Measurements from ENCODE around the gene DUSP18.

Gene DUSP18

DNA sequence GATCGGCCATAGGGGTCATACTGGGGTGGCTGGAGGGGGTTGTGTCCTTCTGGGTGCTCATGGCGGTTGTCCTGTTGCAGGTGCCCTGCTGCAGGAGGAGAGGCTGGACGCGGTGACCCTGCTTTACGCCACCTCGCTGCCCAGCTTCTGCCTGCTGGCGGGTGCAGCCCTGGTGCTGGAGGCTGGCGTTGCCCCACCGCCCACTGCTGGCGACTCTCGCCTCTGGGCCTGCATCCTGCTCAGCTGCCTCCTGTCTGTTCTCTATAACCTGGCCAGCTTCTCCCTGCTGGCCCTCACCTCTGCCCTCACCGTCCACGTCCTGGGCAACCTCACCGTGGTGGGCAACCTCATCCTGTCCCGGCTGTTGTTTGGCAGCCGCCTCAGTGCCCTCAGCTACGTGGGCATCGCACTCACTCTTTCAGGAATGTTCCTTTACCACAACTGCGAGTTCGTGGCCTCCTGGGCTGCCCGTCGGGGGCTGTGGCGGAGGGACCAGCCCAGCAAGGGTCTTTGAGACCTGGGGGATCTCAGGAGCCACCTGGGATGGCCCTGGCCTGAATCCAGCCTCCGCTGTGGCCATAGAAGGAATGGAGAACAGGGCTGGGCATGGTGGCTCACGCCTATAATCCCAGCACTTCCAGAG lies 21.0 kb downstream of the DUSP18 start:
- TF ChIP-seq, protein P1, sequence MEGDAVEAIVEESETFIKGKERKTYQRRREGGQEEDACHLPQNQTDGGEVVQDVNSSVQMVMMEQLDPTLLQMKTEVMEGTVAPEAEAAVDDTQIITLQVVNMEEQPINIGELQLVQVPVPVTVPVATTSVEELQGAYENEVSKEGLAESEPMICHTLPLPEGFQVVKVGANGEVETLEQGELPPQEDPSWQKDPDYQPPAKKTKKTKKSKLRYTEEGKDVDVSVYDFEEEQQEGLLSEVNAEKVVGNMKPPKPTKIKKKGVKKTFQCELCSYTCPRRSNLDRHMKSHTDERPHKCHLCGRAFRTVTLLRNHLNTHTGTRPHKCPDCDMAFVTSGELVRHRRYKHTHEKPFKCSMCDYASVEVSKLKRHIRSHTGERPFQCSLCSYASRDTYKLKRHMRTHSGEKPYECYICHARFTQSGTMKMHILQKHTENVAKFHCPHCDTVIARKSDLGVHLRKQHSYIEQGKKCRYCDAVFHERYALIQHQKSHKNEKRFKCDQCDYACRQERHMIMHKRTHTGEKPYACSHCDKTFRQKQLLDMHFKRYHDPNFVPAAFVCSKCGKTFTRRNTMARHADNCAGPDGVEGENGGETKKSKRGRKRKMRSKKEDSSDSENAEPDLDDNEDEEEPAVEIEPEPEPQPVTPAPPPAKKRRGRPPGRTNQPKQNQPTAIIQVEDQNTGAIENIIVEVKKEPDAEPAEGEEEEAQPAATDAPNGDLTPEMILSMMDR (IDR thresholded peaks at IDR 0.05; ENCODE audit: borderline replicate concordance, control extremely low read depth, extremely low read depth, insufficient read depth, missing control alignments), result no peak
- DNase-seq (ENCODE audit: low spot score), result no peak
- in situ Hi-C loops (cut with MboI; ENCODE audit: low sequenced_read_pairs, unreplicated experiment), result loop anchor here (25.0 kb wide), 1 partner anchor 266 kb away; no protein-coding TSS in a partner anchor

DNA sequence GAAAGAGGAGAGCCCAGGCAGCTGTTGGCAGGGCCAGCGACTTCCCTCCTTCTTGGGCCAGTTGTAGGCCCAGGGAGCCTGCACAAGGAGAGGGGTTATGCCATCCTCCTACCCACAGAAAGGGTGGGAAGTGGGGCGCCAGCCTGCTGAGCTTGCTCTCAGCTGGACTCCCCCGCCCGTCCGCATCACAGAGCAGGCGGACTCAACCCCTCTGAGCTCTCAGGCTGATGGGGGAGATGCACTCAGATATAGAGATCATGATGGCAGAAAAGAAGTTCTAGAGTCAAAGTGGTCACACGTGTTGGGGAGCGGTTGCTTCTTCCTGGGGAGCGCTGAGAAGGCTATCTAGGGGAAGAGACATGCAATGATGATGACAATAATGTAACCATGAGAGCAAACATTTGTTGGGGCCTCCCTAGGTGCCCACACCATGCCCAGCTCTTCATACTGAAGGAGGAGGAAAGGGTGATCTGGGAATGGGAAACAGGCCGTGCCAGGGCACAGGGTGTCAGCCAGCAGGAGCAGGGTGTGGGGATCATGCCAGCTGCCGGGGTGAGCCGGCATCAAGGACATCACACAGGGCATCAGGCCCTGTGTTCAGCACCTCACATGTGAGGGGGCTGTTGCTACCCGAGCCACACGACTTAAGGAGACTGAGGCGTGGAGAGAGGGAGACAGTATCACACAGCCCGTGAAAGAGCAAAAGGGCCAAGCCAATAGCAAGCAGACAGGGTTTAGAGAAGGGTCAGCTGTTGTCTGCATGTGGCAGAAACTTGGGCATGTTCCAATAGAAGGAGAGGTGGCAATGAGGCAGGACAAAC lies 24.4 kb downstream of the DUSP18 start:
- no peak for DNase-seq (ENCODE audit: low spot score)
- in situ Hi-C loops (cut with MboI; ENCODE audit: low sequenced_read_pairs, unreplicated experiment), result loop anchor here (25.0 kb wide), 1 partner anchor 269 kb away; no protein-coding TSS in a partner anchor
- TF ChIP-seq, protein P1 (IDR thresholded peaks at IDR 0.05; ENCODE audit: borderline replicate concordance, control extremely low read depth, extremely low read depth, insufficient read depth, missing control alignments), result no peak

DNA sequence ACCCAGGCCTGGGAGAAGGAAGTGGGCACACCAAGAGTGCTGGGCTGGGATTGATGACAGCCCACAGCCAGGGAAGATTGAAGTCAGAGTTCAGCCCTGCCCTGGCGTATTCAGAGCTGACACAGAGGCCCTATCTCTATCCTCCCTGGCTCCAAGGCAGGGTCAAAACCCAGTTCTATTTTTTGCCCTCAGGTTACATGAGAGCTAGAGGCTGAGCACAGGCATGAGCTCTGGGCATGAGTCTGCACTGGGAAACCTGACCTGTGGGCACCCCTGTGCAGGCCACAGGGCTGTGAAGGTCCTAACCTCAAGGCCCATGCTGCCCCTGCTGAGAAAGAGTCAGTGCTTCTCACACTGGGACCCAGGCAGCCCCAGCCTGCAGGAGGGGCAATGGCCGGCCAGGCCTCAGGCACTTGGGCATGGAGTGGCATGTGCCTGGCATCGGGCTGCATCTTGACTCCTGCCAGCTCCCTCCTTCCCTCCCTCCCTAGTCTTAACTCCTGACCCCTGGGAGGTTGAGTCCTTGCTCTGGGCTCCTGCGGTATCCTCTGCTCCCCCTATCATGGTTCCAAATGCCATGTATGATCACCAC lies 26.7 kb downstream of the DUSP18 start:
- in situ Hi-C loops (cut with MboI; ENCODE audit: low sequenced_read_pairs, unreplicated experiment), result loop anchor here (25.0 kb wide), 1 partner anchor 271 kb away; no protein-coding TSS in a partner anchor
- no peak for DNase-seq (ENCODE audit: low spot score)
- TF ChIP-seq, protein P1 (IDR thresholded peaks at IDR 0.05; ENCODE audit: borderline replicate concordance, control extremely low read depth, extremely low read depth, insufficient read depth, missing control alignments), result no peak

DNA sequence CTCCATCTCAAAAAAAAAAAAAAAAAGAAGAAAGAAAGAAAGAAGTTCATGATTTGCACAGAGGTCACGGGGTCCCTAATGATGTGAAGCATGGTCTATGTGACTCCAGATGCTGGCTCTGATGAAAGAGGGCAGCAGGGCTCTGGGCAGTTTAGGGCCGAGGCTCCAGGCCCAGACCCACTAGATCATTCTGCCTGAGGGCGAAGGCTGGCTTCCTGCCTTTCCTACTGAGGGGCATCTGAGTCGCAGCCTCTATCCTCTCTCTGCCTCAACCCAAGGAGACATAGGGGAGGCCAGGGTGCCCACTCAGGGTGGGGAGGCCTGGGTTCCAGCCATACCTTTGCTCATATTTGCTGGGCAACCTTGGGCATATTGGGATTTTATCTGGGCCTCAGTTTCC lies 27.3 kb downstream of the DUSP18 start:
- TF ChIP-seq, protein P1 (IDR thresholded peaks at IDR 0.05; ENCODE audit: borderline replicate concordance, control extremely low read depth, extremely low read depth, insufficient read depth, missing control alignments), result no peak
- no peak for DNase-seq (ENCODE audit: low spot score)
- in situ Hi-C loops (cut with MboI; ENCODE audit: low sequenced_read_pairs, unreplicated experiment), result loop anchor here (25.0 kb wide), 1 partner anchor 272 kb away; no protein-coding TSS in a partner anchor

DNA sequence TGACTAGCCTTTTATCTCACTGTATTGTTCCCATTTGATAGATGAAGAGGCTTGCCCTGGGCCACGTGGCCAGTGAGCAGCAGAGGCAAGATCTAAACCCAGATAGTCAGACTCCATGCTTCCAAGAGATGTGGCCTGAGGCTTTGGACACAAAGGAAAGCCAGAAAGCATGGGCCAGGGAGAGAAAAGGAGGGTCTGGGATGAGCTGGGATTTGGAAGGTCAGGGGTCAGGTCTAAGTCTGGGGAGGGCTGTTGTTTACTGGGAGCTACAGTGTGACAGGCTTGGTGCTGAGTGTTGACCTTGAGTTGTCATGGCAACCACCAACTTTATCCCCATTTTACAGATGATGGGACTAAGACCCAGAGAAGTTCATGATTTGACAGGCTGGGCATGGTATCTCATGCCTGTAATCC lies 30.0 kb downstream of the DUSP18 start:
- in situ Hi-C loops (cut with MboI; ENCODE audit: low sequenced_read_pairs, unreplicated experiment), result loop anchor here (25.0 kb wide), 1 partner anchor 275 kb away; no protein-coding TSS in a partner anchor
- DNase-seq (ENCODE audit: low spot score), result no peak
- TF ChIP-seq, protein P1 (IDR thresholded peaks at IDR 0.05; ENCODE audit: borderline replicate concordance, control extremely low read depth, extremely low read depth, insufficient read depth, missing control alignments), result no peak
